Osteoblast (primary cell): ENCODE results near the gene CRY1. TPM values are rescaled to one million over a fixed set of nuclear protein-coding genes. Genes with fewer than 3 reads are reported as not detected.

Experiments
- DNase-seq: peaks from one replicate; pipeline ENCODE4 v3.0.0; 2011; ENCODE audit warnings: low spot score, mixed read lengths; ENCODE audit not compliant: insufficient read length; ENCODE audit errors: missing footprints
- H2AFZ ChIP-seq: 2 replicates; pipeline ENCODE4 v1.6.0; 2011; ENCODE audit warnings: mild to moderate bottlenecking, low read length
- H3K27ac ChIP-seq: 2 replicates; pipeline ENCODE4 v1.5.1; 2011; ENCODE audit warnings: mild to moderate bottlenecking, low read depth, low read length, moderate library complexity
- H3K27me3 ChIP-seq: 2 replicates; pipeline ENCODE4 v1.6.0; 2012; ENCODE audit warnings: mild to moderate bottlenecking, control low read depth, inconsistent platforms, low read length, moderate library complexity; ENCODE audit not compliant: insufficient read depth
- H3K36me3 ChIP-seq: 2 replicates; pipeline ENCODE4 v1.5.1; 2011; ENCODE audit warnings: mild to moderate bottlenecking, low read length, control low read depth, moderate library complexity; ENCODE audit not compliant: insufficient read depth
- H3K4me1 ChIP-seq: 2 replicates; pipeline ENCODE4 v1.5.1; 2011; ENCODE audit warnings: mild to moderate bottlenecking, low read length, control low read depth, moderate library complexity; ENCODE audit not compliant: insufficient read depth
- H3K4me2 ChIP-seq: 2 replicates; pipeline ENCODE4 v1.6.0; 2011; ENCODE audit warnings: mild to moderate bottlenecking, low read length; ENCODE audit not compliant: insufficient read depth
- H3K4me3 ChIP-seq: fragments of 200-600 bp; sonication (generic); 3 replicates; pipeline ENCODE4 v1.5.1; 2012; ENCODE audit warnings: mild to moderate bottlenecking, low read length, inconsistent platforms; ENCODE audit not compliant: insufficient read depth
- H3K79me2 ChIP-seq: 2 replicates; pipeline ENCODE4 v1.6.0; 2012; ENCODE audit warnings: mild to moderate bottlenecking, low read length, control low read depth, inconsistent platforms; ENCODE audit not compliant: insufficient read depth
- H3K9me3 ChIP-seq: 2 replicates; pipeline ENCODE4 v1.5.1; 2011; ENCODE audit warnings: low read depth, low read length, control low read depth
- H4K20me1 ChIP-seq: 2 replicates; pipeline ENCODE4 v1.6.0; 2012; ENCODE audit warnings: mild to moderate bottlenecking, low read length, control low read depth; ENCODE audit not compliant: insufficient read depth
- total RNA-seq: library from RNA; depleted of rRNA; stranded (reverse); fragments of >200 nt; gene quantifications from 2 replicates; pipeline ENCODE4 v1.2.3, GENCODE V29; 2012
- TF ChIP-seq, protein P1 (sequence below): IDR thresholded peaks from 2 replicates; pipeline ENCODE4 v1.5.1; 2011; ENCODE audit warnings: mild to moderate bottlenecking, low read depth, low read length, moderate library complexity; ENCODE audit errors: extremely low read depth

CRY1 gene
- total RNA-seq, 1 donor = 18.1 TPM

DNA sequence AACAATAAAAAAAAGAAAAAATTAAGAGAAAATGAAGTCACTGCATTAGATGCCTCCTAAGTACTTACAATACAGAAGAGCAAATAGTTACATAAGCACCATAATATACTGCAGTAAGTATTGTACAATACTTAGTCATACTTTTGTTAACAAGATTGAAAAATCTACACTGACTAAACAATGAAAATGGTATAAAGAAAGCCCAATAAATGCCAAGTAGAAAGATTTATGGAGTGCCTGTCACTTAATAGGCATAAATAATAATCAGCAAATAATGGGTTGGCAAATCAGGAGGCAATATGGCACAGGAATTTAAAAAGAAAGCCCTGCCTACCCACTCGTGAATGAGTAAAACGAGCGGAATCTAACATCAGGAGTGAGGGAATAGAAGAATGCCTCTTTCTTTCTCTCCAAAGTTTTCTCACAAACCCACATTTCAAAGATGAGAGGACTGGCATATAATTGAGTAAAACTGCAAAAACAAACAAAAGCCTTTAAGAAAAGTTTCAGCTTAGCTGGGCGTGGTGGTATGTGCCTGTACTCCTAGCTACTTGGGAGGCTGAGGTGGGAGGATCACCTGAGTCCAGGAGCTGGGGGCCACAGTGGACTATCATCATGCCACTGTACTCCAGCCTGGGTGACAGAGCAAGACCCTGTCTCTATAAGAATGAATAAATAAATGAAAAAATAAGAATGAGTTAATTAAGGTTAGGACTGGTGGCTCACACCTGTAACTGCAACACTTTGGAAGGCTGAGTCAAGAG, 36.1 kb downstream of the CRY1 start:
- TF ChIP-seq, protein P1, sequence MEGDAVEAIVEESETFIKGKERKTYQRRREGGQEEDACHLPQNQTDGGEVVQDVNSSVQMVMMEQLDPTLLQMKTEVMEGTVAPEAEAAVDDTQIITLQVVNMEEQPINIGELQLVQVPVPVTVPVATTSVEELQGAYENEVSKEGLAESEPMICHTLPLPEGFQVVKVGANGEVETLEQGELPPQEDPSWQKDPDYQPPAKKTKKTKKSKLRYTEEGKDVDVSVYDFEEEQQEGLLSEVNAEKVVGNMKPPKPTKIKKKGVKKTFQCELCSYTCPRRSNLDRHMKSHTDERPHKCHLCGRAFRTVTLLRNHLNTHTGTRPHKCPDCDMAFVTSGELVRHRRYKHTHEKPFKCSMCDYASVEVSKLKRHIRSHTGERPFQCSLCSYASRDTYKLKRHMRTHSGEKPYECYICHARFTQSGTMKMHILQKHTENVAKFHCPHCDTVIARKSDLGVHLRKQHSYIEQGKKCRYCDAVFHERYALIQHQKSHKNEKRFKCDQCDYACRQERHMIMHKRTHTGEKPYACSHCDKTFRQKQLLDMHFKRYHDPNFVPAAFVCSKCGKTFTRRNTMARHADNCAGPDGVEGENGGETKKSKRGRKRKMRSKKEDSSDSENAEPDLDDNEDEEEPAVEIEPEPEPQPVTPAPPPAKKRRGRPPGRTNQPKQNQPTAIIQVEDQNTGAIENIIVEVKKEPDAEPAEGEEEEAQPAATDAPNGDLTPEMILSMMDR = no peak
- Histone ChIP-seq H3K4me2 (peak overlapping the region; percentile 39), H2AFZ (no peak overlapping the region), H3K4me3 (peak overlapping the region; percentile 29), H3K27me3 (no peaks in the 10 kb centered on the region), H3K9me3 (no peaks in the 10 kb centered on the region), H3K27ac (peak overlapping the region; percentile 15), H3K36me3 (no peaks in the 10 kb centered on the region), H3K4me1 (no peaks in the 10 kb centered on the region), H3K79me2 (peaks cover 37% of the 10 kb centered on the region), H4K20me1 (no peaks in the 10 kb centered on the region)
- DNase-seq = peak; percentile 85

DNA sequence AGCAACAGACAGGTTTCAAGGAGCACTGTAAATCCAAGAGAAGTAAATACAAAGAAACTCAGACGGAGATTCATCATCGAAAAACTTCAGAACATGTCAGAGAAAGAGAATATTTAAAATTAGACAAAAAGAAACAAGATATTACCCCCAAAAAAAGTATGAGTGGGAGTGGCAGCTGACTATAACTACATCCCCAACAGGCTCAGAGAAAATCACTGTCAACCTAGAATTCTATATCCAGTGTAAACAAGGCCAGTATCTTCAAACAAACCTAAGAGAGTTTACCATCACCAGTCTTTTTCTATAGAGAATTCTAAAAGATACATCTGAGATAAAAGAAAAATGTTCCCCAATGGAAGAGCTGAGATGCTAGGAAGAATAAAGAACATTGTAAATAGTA, 39.6 kb downstream of the CRY1 start:
- TF ChIP-seq, protein P1 = no peak
- Histone ChIP-seq H3K9me3 (no peaks in the 10 kb centered on the region), H3K4me3 (no peak overlapping the region), H3K36me3 (no peaks in the 10 kb centered on the region), H3K4me2 (no peak overlapping the region), H3K27me3 (no peaks in the 10 kb centered on the region), H3K79me2 (peaks cover 27% of the 10 kb centered on the region), H3K4me1 (no peaks in the 10 kb centered on the region), H3K27ac (no peak overlapping the region), H2AFZ (no peak overlapping the region), H4K20me1 (no peaks in the 10 kb centered on the region)
- DNase-seq = no peak

DNA sequence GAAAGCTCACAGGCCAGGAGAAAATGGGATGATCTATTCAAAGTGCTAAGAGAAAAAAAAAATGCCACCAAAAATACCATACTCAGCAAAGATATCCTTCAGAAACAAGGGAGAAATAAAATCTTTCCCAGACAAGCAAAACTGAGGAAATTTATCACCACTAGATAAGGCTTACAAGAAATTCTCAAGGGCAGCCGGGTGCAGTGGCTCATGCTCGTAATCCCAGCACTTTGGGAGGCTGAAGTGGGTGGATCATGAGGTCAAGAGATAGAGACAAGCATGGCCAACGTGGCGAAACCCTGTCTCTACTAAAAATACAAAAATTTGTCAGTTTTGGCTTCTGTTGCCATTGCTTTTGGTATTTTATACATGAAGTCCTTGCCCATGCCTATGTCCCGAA, 48.2 kb downstream of the CRY1 start:
- H3K4me3 ChIP-seq = no peak overlapping the region
- no peaks in the 10 kb centered on the region for H3K36me3 ChIP-seq
- DNase-seq = no peak
- no peaks in the 10 kb centered on the region for H4K20me1 ChIP-seq
- H3K27me3 ChIP-seq = no peaks in the 10 kb centered on the region
- H3K79me2 ChIP-seq = peaks cover 21% of the 10 kb centered on the region
- no peaks in the 10 kb centered on the region for H3K9me3 ChIP-seq
- no peak overlapping the region for H3K4me2 ChIP-seq
- no peak overlapping the region for H2AFZ ChIP-seq
- H3K4me1 ChIP-seq = no peaks in the 10 kb centered on the region
- TF ChIP-seq, protein P1 = no peak
- H3K27ac ChIP-seq = no peak overlapping the region

DNA sequence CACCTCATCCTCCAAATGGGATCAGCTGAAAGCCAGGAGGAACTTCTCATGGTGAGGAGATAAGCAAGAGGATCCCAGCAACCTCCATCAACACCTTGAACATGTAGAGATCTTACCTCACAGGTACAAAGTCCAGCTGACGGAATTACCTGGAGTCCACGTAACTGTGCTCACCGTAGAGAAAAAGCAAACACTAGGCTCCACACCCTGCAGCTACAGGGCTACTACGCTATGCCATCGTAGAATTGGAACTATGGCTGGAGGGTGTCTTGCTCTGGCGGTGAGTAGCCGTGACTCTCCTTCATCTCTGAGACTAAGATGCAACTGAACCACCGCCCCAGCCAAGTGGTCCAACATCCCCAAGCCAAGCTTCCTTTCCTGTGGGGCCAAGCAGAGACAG, 50.5 kb downstream of the CRY1 start:
- peaks cover 28% of the 10 kb centered on the region for H3K79me2 ChIP-seq
- DNase-seq = no peak
- no peaks in the 10 kb centered on the region for H3K4me1 ChIP-seq
- no peaks in the 10 kb centered on the region for H3K9me3 ChIP-seq
- H3K4me2 ChIP-seq = no peak overlapping the region
- no peak overlapping the region for H3K27ac ChIP-seq
- H4K20me1 ChIP-seq = no peaks in the 10 kb centered on the region
- no peak overlapping the region for H3K4me3 ChIP-seq
- H3K27me3 ChIP-seq = no peaks in the 10 kb centered on the region
- no peaks in the 10 kb centered on the region for H3K36me3 ChIP-seq
- TF ChIP-seq, protein P1 = no peak
- no peak overlapping the region for H2AFZ ChIP-seq
